HFFc6 (cell line): ENCODE measurements around the gene BFSP1. TPM values are rescaled to one million over a fixed set of nuclear protein-coding genes. Genes with fewer than 3 reads are reported as not detected.

Experiments
- DNase-seq: peaks from one replicate; pipeline ENCODE4 v3.0.0-alpha.2; 2018
- H3K27ac Mint-ChIP-seq: 2 replicates; pipeline ENCODE4 v1.8.0; 2020; ENCODE audit warnings: mild to moderate bottlenecking, mixed read lengths
- H3K27me3 Mint-ChIP-seq: 2 replicates; pipeline ENCODE4 v1.8.0; 2021; ENCODE audit warnings: mild to moderate bottlenecking, moderate library complexity, mixed read lengths; ENCODE audit not compliant: insufficient read depth
- H3K36me3 Mint-ChIP-seq: 2 replicates; pipeline ENCODE4 v1.8.0; 2021; ENCODE audit warnings: low read depth, mixed read lengths
- H3K4me1 Mint-ChIP-seq: 2 replicates; pipeline ENCODE4 v1.8.0; 2020; ENCODE audit warnings: low read depth, mixed read lengths
- H3K4me3 Mint-ChIP-seq: 2 replicates; pipeline ENCODE4 v1.8.0; 2020; ENCODE audit warnings: mild to moderate bottlenecking, moderate library complexity, mixed read lengths
- H3K9me3 Mint-ChIP-seq: 2 replicates; pipeline ENCODE4 v1.8.0; 2020; ENCODE audit warnings: mild to moderate bottlenecking, mixed read lengths
- CTCF ChIP-seq: fragments of 200-600 bp; sonication (generic); IDR thresholded peaks from 2 replicates; pipeline ENCODE4 v1.5.0; 2021; ENCODE audit warnings: antibody characterized with exemption, mild to moderate bottlenecking
- total RNA-seq, 6 experiments: library from RNA; stranded (reverse); fragmentation: NEBNext Ultra II Directional; extraction: Animal tissue kit (Norgen Biotek cat#: 25700); gene quantifications; 2 replicates in 1 of 6; 3 replicates in 5 of 6; pipeline ENCODE4 v1.2.3, GENCODE V29; 2021

BFSP1 gene
- total RNA-seq, 6 experiments from 2014 or later: 1.2 to 2.5 (median 1.8) TPM

GRCh38 chr20:17542481-17542880 lies 11.3 kb upstream of the BFSP1 start:
- H3K4me1 Mint-ChIP-seq: peaks cover 31% of the 10 kb centered on the region
- DNase-seq: no peak
- H3K27ac Mint-ChIP-seq: peak overlapping the region; percentile 91
- H3K9me3 Mint-ChIP-seq: no peaks in the 10 kb centered on the region
- peaks cover 4% of the 10 kb centered on the region for H3K27me3 Mint-ChIP-seq
- TF ChIP-seq CTCF: no peak
- no peaks in the 10 kb centered on the region for H3K36me3 Mint-ChIP-seq
- peak overlapping the region; percentile 77 for H3K4me3 Mint-ChIP-seq

GRCh38 chr20:17541996-17542395 lies 10.8 kb upstream of the BFSP1 start:
- H3K27ac Mint-ChIP-seq: peak overlapping the region; percentile 91; the same call in 1 of the 2 replicates
- peaks cover 36% of the 10 kb centered on the region for H3K4me1 Mint-ChIP-seq
- peaks cover 4% of the 10 kb centered on the region for H3K27me3 Mint-ChIP-seq
- H3K36me3 Mint-ChIP-seq: no peaks in the 10 kb centered on the region
- H3K4me3 Mint-ChIP-seq: peak overlapping the region; percentile 77
- TF ChIP-seq CTCF: no peak
- peak; percentile 27 for DNase-seq
- H3K9me3 Mint-ChIP-seq: no peaks in the 10 kb centered on the region

DNA sequence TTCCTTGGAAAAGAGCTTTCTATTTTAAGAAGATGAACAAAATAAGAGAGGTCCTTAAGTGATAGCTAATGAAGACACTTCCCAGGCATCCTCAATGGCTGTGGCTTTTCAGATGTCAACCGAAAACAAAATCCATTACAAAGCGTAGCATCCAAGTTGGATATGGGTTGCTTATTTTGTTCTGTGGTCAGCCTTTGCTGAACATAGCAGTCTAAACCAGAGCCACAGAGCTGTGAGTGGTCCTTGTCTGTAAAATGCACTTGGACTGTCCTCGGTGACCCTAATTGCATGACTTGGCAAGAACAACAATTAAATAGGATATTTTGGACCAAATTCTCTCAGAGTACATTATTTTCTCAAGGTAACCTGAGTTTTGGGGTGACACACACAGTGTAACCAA lies 10.4 kb upstream of the BFSP1 start:
- no peaks in the 10 kb centered on the region for H3K36me3 Mint-ChIP-seq
- H3K4me3 Mint-ChIP-seq: no peak overlapping the region
- H3K9me3 Mint-ChIP-seq: no peaks in the 10 kb centered on the region
- peaks cover 4% of the 10 kb centered on the region for H3K27me3 Mint-ChIP-seq
- no peak for DNase-seq
- H3K27ac Mint-ChIP-seq: 0 out of 2 replicates have a peak overlapping the region, but pooled peaks have one; percentile 91
- no peak for TF ChIP-seq CTCF
- H3K4me1 Mint-ChIP-seq: peaks cover 40% of the 10 kb centered on the region

GRCh38 chr20:17538517-17539170 lies 7.5 kb upstream of the BFSP1 start:
- Mint-ChIP-seq H3K27me3 (peaks cover 4% of the 10 kb centered on the region; the same call in 1 of the 2 replicates), H3K27ac (no peak overlapping the region), H3K36me3 (no peaks in the 10 kb centered on the region), H3K9me3 (no peaks in the 10 kb centered on the region), H3K4me1 (peaks cover 44% of the 10 kb centered on the region), H3K4me3 (no peak overlapping the region)
- no peak for TF ChIP-seq CTCF
- DNase-seq: no peak

GRCh38 chr20:17537959-17538358 lies 6.8 kb upstream of the BFSP1 start:
- Mint-ChIP-seq H3K4me3 (no peak overlapping the region), H3K27ac (no peak overlapping the region), H3K4me1 (peaks cover 43% of the 10 kb centered on the region), H3K36me3 (no peaks in the 10 kb centered on the region), H3K27me3 (peaks cover 4% of the 10 kb centered on the region; the same call in 1 of the 2 replicates), H3K9me3 (no peaks in the 10 kb centered on the region)
- DNase-seq: no peak
- TF ChIP-seq CTCF: no peak
